H7 (cell line): ENCODE results near the gene SPSB1. TPM values are rescaled to one million over a fixed set of nuclear protein-coding genes. Genes with fewer than 3 reads are reported as not detected.

ENCODE experiments used
- DNase-seq: peaks from one replicate; pipeline ENCODE4 v3.0.0; 2012
- H3K27me3 ChIP-seq: 2 replicates; pipeline ENCODE4 v1.6.0; 2011; ENCODE audit warnings: mild to moderate bottlenecking, low read length; ENCODE audit not compliant: control insufficient read depth, insufficient read depth
- H3K36me3 ChIP-seq: replicated peaks from 2 replicates; pipeline ENCODE4 v1.5.1; 2011; ENCODE audit warnings: low read length; ENCODE audit not compliant: control insufficient read depth, insufficient read depth
- H3K4me3 ChIP-seq: 2 replicates; pipeline ENCODE4 v1.5.1; 2011; ENCODE audit warnings: low read depth, mild to moderate bottlenecking, control low read depth, low read length, moderate library complexity; ENCODE audit not compliant: insufficient read depth
- total RNA-seq: library from RNA; depleted of rRNA; stranded (reverse); fragments of >200 nt; shearing (Covaris generic); gene quantifications from 2 replicates; pipeline ENCODE4 v1.2.3, GENCODE V29; 2014

SPSB1 gene
- total RNA-seq, 1 experiment from 2014 or later: 4.2 TPM

- Histone ChIP-seq H3K27me3 (no peaks in the 10 kb centered on the region), H3K4me3 (no peak overlapping the region), H3K36me3 (no peaks in the 10 kb centered on the region)
- no peak for DNase-seq
These were observed 98.9 kb downstream of the SPSB1 start for GRCh38 chr1:9391620-9392019.

GRCh38 chr1:9394010-9394409 lies 101.3 kb downstream of the SPSB1 start:
- DNase-seq: no peak
- Histone ChIP-seq H3K4me3 (no peak overlapping the region), H3K27me3 (no peaks in the 10 kb centered on the region), H3K36me3 (no peaks in the 10 kb centered on the region)

GRCh38 chr1:9395018-9395417 lies 102.3 kb downstream of the SPSB1 start:
- H3K27me3 ChIP-seq: no peaks in the 10 kb centered on the region

GRCh38 chr1:9397047-9397446 lies 104.4 kb downstream of the SPSB1 start:
- Histone ChIP-seq H3K36me3 (no peaks in the 10 kb centered on the region), H3K27me3 (no peaks in the 10 kb centered on the region), H3K4me3 (no peak overlapping the region)
- DNase-seq: no peak

More at GRCh38 chr1:9395018-9395417, 102.3 kb downstream of the SPSB1 start:
- no peak for DNase-seq
- Histone ChIP-seq H3K36me3 (no peaks in the 10 kb centered on the region), H3K4me3 (no peak overlapping the region)

- H3K36me3 ChIP-seq: no peaks in the 10 kb centered on the region
- no peak for DNase-seq
- no peaks in the 10 kb centered on the region for H3K27me3 ChIP-seq
- no peak overlapping the region for H3K4me3 ChIP-seq
These were observed 105.4 kb downstream of the SPSB1 start for GRCh38 chr1:9397997-9398526.

- H3K27me3 ChIP-seq: no peaks in the 10 kb centered on the region
- no peaks in the 10 kb centered on the region for H3K36me3 ChIP-seq
- DNase-seq: peak; percentile 63
- no peak overlapping the region for H3K4me3 ChIP-seq
These were observed 107.1 kb downstream of the SPSB1 start for GRCh38 chr1:9399510-9400424.

- no peaks in the 10 kb centered on the region for H3K36me3 ChIP-seq
- peak; percentile 71 for DNase-seq
- no peaks in the 10 kb centered on the region for H3K27me3 ChIP-seq
- H3K4me3 ChIP-seq: no peak overlapping the region
These were observed 107.9 kb downstream of the SPSB1 start for GRCh38 chr1:9400425-9401079.

- no peak for DNase-seq
- Histone ChIP-seq H3K27me3 (no peaks in the 10 kb centered on the region), H3K36me3 (no peaks in the 10 kb centered on the region), H3K4me3 (no peak overlapping the region)
These were observed 108.4 kb downstream of the SPSB1 start for GRCh38 chr1:9401080-9401453.

- no peaks in the 10 kb centered on the region for H3K36me3 ChIP-seq
- H3K27me3 ChIP-seq: no peaks in the 10 kb centered on the region
- H3K4me3 ChIP-seq: no peak overlapping the region
- DNase-seq: no peak
These were observed 109.5 kb downstream of the SPSB1 start for GRCh38 chr1:9402256-9402616.

- Histone ChIP-seq H3K36me3 (no peaks in the 10 kb centered on the region), H3K27me3 (no peaks in the 10 kb centered on the region), H3K4me3 (no peak overlapping the region)
- DNase-seq: no peak
These were observed 110.1 kb downstream of the SPSB1 start for GRCh38 chr1:9402717-9403225.

GRCh38 chr1:9404117-9404914 lies 111.6 kb downstream of the SPSB1 start:
- DNase-seq: no peak
- H3K27me3 ChIP-seq: no peaks in the 10 kb centered on the region
- no peak overlapping the region for H3K4me3 ChIP-seq
- no peaks in the 10 kb centered on the region for H3K36me3 ChIP-seq

- Histone ChIP-seq H3K27me3 (no peaks in the 10 kb centered on the region), H3K4me3 (no peak overlapping the region)
- no peak for DNase-seq
These were observed 113.4 kb downstream of the SPSB1 start for GRCh38 chr1:9406111-9406510.

GRCh38 chr1:9410737-9411297 lies 118.1 kb downstream of the SPSB1 start:
- Histone ChIP-seq H3K4me3 (no peak overlapping the region), H3K36me3 (no peaks in the 10 kb centered on the region), H3K27me3 (no peaks in the 10 kb centered on the region)
- no peak for DNase-seq

More at GRCh38 chr1:9406111-9406510, 113.4 kb downstream of the SPSB1 start:
- H3K36me3 ChIP-seq: no peaks in the 10 kb centered on the region
